HFF-Myc (cell line): ENCODE results near the gene PCSK6.
"Not testable (repeated sequence)": the region's sequence is repeated elsewhere in the genome, so short reads cannot be mapped to it uniquely, and the experiment has no call there.

ENCODE experiments used
- DNase-seq: peaks from one replicate; pipeline ENCODE4 v3.0.0-alpha.2; 2011; ENCODE audit warnings: low read depth; ENCODE audit errors: extremely low read depth
- H3K4me3 ChIP-seq: replicated peaks from 2 replicates; pipeline ENCODE4 v1.5.1; 2011; ENCODE audit warnings: low read depth, mild to moderate bottlenecking, control low read depth, low read length
- TF ChIP-seq, protein P1 (sequence below): IDR thresholded peaks from 2 replicates; pipeline ENCODE4 v1.5.1; 2012; ENCODE audit warnings: mild to moderate bottlenecking, low read depth, low read length, control low read depth; ENCODE audit errors: missing control alignments

The PCSK6 gene

DNA sequence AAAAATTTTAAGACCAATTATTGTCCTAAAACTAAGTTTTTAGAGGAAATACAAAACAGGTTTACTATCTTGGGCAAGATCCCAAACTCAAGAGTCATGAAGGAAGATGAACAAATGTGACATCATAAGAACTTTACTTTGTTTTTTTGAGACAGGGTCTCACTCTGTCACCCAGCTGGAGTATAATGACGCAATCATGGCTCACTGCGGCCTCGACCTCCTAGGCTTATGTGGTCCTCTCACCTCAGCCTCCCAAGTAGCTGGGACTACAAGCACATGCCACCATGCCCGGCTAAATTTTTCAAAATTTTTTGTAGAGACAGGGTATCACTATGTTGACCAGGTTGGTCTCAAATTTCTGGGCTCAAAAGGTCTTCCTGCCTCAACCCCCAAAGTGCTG lies 69.3 kb downstream of the PCSK6 start:
- no peak overlapping the region for H3K4me3 ChIP-seq
- TF ChIP-seq, protein P1, sequence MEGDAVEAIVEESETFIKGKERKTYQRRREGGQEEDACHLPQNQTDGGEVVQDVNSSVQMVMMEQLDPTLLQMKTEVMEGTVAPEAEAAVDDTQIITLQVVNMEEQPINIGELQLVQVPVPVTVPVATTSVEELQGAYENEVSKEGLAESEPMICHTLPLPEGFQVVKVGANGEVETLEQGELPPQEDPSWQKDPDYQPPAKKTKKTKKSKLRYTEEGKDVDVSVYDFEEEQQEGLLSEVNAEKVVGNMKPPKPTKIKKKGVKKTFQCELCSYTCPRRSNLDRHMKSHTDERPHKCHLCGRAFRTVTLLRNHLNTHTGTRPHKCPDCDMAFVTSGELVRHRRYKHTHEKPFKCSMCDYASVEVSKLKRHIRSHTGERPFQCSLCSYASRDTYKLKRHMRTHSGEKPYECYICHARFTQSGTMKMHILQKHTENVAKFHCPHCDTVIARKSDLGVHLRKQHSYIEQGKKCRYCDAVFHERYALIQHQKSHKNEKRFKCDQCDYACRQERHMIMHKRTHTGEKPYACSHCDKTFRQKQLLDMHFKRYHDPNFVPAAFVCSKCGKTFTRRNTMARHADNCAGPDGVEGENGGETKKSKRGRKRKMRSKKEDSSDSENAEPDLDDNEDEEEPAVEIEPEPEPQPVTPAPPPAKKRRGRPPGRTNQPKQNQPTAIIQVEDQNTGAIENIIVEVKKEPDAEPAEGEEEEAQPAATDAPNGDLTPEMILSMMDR, result no peak
- no peak for DNase-seq

DNA sequence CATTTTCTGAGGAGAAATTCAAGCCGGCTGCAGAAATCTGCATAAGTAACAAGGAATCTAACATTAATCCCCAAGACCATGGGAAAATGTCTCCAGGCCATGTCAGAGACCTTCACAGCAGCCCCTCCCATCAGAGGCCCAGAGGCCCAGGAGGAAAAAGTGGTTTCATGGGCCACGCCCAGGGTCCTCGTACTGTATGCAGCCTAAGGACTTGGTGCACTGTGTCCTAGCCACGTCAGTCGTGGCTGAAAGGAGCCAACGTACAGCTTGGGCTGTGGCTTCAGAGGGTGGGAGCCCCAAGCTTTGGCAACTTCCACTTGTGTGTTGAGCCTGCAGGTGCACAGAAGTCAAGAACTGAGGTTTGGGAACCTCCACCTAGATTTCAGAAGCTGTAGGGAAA lies 73.0 kb downstream of the PCSK6 start:
- not testable (repeated sequence) for H3K4me3 ChIP-seq, DNase-seq

DNA sequence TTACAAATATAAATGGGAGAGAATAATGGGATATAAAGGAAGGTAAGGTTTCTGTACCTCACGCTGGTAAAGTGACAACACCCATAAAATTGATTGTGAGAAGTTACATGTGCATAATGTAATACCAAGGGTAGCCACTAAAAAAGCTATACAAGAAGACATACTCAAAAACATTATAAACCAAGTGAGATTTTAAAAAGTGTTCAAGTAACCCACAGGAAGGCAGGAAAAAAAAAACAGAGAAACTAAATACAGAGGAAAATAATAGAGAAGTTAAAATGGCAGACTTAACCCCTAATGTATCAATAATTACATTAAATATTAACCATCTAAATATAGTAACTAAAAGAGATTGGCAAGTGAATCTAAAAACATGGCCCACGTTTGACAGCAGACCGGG lies 76.3 kb downstream of the PCSK6 start:
- no peak overlapping the region for H3K4me3 ChIP-seq
- TF ChIP-seq, protein P1, result no peak
- no peak for DNase-seq

DNA sequence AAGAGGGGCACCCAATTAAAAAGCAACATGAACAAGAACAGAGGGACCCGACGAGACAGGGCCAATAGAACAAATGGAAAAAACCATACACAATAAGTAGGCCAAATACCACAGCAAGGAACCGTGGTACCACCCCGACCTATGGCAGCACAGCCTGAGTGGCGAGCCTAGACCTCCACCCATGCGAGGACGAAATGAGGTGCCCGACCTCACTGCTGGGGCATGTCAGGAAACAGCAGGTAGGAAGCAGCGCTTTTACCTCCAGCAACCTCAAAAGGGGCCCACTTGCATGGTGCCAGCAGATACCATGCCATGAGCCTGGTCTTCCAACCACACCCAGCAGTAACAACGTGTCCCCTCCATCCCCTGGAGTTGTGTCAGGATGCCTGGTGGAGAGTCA lies 77.9 kb downstream of the PCSK6 start:
- TF ChIP-seq, protein P1, result no peak
- no peak for DNase-seq
- H3K4me3 ChIP-seq, result no peak overlapping the region

DNA sequence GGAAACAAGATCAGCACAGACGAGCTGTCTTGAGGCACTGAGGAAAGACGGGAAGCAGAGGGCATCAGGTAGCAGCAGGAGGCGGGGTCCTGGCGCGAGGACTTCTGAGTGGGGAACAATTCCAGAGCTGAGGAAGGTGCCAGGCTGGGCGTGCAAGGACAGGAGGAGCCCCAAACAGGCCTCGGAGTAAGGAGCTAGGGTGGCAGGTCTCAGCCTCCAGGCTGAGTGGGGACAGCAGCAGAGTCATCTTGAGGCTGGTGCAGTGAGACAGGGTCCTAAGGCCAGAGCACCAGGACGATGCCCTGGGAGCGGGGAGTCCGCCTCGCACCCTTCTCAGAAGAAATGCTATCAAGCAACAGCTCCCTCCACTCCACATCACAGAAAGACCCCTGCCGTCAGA lies 78.4 kb downstream of the PCSK6 start:
- no peak for DNase-seq
- no peak overlapping the region for H3K4me3 ChIP-seq
- TF ChIP-seq, protein P1, result no peak

- TF ChIP-seq, protein P1, result no peak
These were observed 78.9 kb downstream of the PCSK6 start for GRCh38 chr15:101410612-101411011.

DNA sequence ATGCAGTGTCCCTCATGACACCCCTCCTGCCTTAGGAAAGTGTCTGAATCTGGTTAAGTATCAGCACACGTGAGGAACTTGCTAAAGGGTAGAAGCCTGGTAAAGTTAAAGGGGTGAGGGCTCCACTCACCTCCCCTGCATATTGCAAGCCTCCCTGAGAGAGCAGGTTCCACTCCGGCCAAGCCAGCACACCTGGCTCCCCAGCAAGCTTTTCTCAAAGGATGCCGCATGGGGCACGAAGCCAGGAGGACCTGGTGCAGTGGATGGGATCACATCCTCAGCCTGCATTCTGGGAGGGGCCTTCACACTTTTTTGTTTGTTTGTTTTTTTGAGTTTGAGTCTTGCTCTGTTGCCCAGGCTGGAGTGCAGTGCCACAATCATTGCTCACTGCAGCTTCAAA lies 79.9 kb downstream of the PCSK6 start:
- no peak overlapping the region for H3K4me3 ChIP-seq
- no peak for DNase-seq
- TF ChIP-seq, protein P1, result no peak

More at GRCh38 chr15:101410612-101411011, 78.9 kb downstream of the PCSK6 start:
- no peak for DNase-seq
- H3K4me3 ChIP-seq, result no peak overlapping the region
